GM06990 (cell line): ENCODE results near the gene NDUFA7.
"Not testable (repeated sequence)": the region's sequence is repeated elsewhere in the genome, so short reads cannot be mapped to it uniquely, and the experiment has no call there.

Experiments
- DNase-seq: peaks from one replicate; pipeline ENCODE4 v3.0.0-alpha.2; 2011; ENCODE audit not compliant: insufficient read length; ENCODE audit errors: extremely low read depth
- H3K27me3 ChIP-seq: replicated peaks from 2 replicates; pipeline ENCODE4 v1.6.0; 2011; ENCODE audit warnings: low read length; ENCODE audit not compliant: control insufficient read depth, insufficient read depth
- H3K36me3 ChIP-seq: 2 replicates; pipeline ENCODE4 v1.5.1; 2011; ENCODE audit warnings: low read length; ENCODE audit not compliant: control insufficient read depth, insufficient read depth
- H3K4me3 ChIP-seq: replicated peaks from 2 replicates; pipeline ENCODE4 v1.5.1; 2011; ENCODE audit warnings: low read depth, mild to moderate bottlenecking, control low read depth, low read length
- CTCF ChIP-seq: IDR thresholded peaks from 2 replicates; pipeline ENCODE4 v1.5.1; 2011; ENCODE audit warnings: low read length, control low read depth, mild to moderate bottlenecking, inconsistent platforms; ENCODE audit not compliant: insufficient read depth, poor library complexity, severe bottlenecking

Gene NDUFA7

GRCh38 chr19:8269724-8270123 is 51.5 kb downstream of the NDUFA7 start:
- no peak for TF ChIP-seq CTCF
- no peak for DNase-seq
- Histone ChIP-seq H3K36me3 (no peaks in the 10 kb centered on the region), H3K27me3 (no peaks in the 10 kb centered on the region), H3K4me3 (no peak overlapping the region; the same call in 1 of the 2 replicates)

- no peak overlapping the region for H3K4me3 ChIP-seq
- H3K36me3 ChIP-seq, result peaks cover 9% of the 10 kb centered on the region
- DNase-seq, result no peak
- H3K27me3 ChIP-seq, result no peaks in the 10 kb centered on the region
- no peak for TF ChIP-seq CTCF
These were observed 55.3 kb downstream of the NDUFA7 start for GRCh38 chr19:8265872-8266271.

- H3K27me3 ChIP-seq, H3K4me3 ChIP-seq, DNase-seq: not testable (repeated sequence)
- H3K36me3 ChIP-seq, result peaks cover 12% of the 10 kb centered on the region
These were observed 56.9 kb downstream of the NDUFA7 start for GRCh38 chr19:8264248-8264647.

GRCh38 chr19:8262431-8262830 is 58.7 kb downstream of the NDUFA7 start:
- no peak for TF ChIP-seq CTCF
- no peak for DNase-seq
- no peaks in the 10 kb centered on the region for H3K27me3 ChIP-seq

GRCh38 chr19:8261881-8262280 is 59.3 kb downstream of the NDUFA7 start:
- no peak for DNase-seq
- no peak overlapping the region for H3K4me3 ChIP-seq
- peaks cover 21% of the 10 kb centered on the region for H3K36me3 ChIP-seq
- no peaks in the 10 kb centered on the region for H3K27me3 ChIP-seq
- no peak for TF ChIP-seq CTCF

More at GRCh38 chr19:8262431-8262830, 58.7 kb downstream of the NDUFA7 start:
- Histone ChIP-seq H3K4me3 (no peak overlapping the region), H3K36me3 (peaks cover 16% of the 10 kb centered on the region)

- Histone ChIP-seq H3K27me3 (no peaks in the 10 kb centered on the region), H3K36me3 (peaks cover 27% of the 10 kb centered on the region), H3K4me3 (no peak overlapping the region)
- no peak for DNase-seq
- no peak for TF ChIP-seq CTCF
These were observed 59.8 kb downstream of the NDUFA7 start for GRCh38 chr19:8261347-8261746.
